HG03469 (cell line): ENCODE results near the gene RAD51B.

Source experiments
- ATAC-seq: cut with Tn5 transposase; IDR thresholded peaks from one replicate; pipeline ENCODE4 v1.9.1; 2021; ENCODE audit warnings: mild to moderate bottlenecking, moderate library complexity, moderate number of reproducible peaks; ENCODE audit not compliant: unreplicated experiment

RAD51B gene

DNA sequence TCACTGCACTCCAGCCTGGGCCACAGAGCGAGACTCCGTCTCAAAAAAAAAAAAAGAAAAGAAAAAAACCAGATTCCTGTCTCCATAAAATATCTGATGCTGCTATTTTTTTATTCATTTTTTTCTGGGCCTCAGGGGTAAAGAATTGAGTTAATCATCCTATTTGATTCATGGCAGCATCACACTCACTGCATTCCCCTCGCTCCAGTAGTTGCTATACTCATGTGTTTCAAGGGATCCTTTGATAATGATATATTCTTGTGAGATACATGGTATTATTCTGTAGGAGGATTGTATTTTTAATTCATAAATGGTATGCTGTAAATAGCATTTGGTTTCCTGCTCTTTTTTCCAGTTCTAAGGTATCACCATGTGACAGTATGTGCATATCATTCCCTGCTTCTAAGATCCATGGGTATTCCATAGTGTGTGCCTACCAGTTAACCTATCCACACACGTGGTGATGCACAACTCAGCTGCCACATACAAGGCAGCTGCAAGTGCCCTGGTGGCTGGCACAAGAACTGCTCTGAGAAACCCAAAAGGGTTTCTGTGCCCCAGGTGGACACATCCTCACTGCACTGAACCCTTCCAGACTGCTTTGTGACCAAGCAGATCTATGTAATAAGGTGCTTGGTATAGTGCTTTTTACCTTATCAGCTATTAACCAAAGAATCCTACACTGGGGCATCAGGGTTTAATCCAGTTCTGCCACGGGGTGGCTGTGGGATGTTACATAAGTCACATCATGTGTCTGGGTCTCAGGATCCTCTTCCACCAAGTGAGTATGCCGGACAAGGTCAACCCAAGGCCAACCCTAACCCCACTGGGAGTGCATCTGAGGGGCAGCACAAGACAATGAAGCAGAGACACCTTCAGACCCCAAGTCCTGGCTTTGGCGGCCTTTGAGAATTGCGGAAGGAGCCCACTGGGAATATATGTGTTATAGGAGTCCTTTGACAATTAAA is 898.7 kb downstream of the RAD51B start:
- ATAC-seq, result no peak

DNA sequence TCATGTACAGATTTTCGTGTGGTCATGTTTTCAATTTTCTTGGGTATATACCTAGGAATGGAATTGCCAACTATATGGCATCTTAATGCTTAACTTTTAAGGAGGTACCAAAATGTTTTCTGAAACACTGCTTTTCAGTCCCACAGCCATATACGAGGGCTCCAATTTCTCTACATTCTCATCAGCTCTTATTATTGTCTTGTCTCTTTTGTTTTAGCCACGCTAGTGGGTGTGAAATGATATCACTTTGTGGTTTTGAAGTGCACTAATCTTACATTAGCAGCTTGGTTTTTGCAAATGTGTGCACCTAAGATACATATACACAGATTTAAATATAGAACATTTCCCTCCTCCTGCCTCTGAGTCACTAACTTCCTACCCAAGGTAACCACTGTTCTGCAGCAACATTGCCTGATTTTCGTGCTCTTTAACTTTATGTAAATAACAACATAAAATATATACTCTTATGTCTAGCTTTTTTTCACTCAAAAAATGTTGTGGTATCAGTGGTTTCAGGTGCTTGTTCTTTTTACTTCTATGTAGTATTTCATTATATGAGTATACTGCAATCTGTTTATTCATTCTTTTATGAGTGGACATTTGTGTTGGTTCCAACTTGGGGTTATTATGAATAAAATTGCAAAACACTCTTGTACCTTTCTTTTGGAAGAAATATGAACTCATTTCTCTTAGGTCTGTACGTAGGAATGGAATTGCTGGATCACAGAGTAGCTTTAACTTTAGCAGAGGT is 900.2 kb downstream of the RAD51B start:
- no peak for ATAC-seq

GRCh38 chr14:68722186-68722585 is 902.6 kb downstream of the RAD51B start:
- no peak for ATAC-seq

GRCh38 chr14:68722968-68723566 is 903.5 kb downstream of the RAD51B start:
- no peak for ATAC-seq

DNA sequence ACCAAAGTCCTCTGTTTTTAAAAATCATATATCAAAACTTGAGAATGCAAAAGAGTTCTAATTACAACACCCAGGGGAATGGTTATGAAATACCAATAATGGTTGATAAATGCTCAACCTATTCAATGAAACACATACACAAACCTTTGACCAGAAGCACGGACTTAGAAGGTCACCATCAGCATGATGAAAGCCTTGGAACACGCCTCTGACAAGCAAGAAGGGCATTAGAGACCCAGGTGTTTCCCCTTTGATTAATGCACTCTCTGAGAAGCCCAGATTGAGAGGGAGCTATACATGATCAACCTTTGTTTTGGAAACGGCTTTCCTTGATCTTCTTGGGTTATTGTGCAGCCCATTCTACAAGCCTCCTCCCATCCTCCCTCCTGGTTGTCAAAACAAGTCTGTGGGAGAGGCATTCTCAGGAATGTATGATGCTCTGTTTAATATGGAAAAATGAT is 904.3 kb downstream of the RAD51B start:
- ATAC-seq, result no peak

DNA sequence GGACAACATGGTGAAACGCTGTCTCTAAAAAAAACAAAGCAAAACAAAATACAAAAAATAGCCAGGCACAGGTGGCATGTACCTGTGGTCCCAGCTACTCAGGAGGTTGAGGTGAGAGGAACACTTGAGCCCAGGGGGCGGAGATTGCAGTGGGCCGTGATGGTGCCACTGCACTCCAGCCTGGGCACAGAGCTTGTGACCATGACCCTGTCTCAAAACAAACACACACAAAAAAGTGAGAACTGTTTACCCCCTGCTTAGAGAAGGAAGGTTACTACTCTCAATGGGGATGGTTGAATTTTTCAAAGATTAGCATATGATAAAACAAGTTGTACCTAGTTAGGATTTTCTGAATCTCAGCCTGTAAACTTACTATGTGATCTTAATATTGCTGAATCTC is 905.3 kb downstream of the RAD51B start:
- ATAC-seq, result no peak

- no peak for ATAC-seq
These were observed 906.6 kb downstream of the RAD51B start for GRCh38 chr14:68726093-68726695.

DNA sequence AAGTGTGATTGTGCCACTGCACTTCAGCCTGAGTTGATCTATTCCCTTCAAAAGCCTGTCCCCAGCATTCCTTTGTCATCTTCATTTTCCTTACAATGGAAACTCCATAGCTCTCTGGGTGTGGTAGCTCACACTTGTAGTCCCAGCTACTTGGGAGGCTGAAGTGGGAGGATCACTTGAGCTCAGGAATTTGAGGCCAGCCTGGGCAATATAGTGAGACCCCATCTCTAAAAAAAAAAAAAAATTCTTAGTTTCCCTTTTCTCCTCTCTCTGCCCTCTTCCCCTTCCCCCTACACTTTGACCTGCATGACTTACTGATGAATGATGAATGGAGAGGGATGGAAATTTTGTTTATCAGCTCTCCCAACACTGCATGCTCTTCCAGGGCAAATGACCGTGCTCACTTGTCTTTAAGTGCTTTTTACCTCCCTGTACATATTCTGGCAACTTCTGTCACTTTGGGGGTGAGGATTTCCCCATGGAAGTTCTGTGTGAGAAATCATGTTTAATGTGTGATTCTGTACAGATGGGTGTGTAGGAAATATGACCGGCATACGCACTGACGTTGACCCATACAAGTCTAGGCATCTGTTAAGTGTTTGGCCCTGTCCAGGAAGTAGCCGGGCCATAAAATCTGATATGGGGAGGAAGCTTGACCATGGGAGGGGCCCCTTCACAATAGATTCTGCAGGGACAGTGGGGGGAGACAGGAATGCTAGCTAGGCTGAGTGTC is 907.9 kb downstream of the RAD51B start:
- no peak for ATAC-seq

- no peak for ATAC-seq
These were observed 908.9 kb downstream of the RAD51B start for GRCh38 chr14:68728342-68729106.

GRCh38 chr14:68729556-68729955 is 910.0 kb downstream of the RAD51B start:
- no peak for ATAC-seq

GRCh38 chr14:68730348-68730747 is 910.8 kb downstream of the RAD51B start:
- ATAC-seq, result no peak

DNA sequence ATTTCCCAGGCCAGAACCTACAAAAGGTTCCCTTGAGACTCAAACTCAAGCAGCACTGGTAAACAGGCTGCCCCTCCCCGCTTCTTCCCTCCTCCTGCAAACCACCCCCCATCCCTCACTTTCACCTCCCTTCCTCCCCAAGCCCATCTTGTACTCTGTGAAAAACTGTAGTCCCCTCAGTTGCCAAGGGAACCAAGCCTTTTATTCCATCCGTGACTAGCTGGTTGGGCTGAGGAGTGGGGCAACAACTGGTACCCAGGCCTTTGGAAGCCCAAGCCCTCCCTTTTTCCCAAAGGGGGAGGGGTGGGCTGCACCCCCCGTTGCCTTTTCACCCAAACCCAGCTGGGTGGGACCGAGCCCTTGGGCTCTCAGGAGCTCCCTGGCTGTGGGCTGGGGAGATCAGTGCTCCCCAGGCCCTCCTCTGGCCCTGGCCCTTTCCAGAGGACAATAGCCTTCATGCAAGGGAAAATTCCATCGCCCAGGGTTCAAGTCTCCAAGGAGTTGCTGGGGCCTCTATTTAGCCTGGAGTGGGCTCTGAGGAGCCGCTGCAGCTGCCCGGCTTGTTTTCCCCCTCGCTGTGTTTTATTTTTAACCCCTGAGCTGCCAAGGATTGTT is 911.3 kb downstream of the RAD51B start:
- no peak for ATAC-seq

- no peak for ATAC-seq
These were observed 913.7 kb downstream of the RAD51B start for GRCh38 chr14:68733086-68733914.

- ATAC-seq, result no peak
These were observed 914.7 kb downstream of the RAD51B start for GRCh38 chr14:68734231-68734732.

DNA sequence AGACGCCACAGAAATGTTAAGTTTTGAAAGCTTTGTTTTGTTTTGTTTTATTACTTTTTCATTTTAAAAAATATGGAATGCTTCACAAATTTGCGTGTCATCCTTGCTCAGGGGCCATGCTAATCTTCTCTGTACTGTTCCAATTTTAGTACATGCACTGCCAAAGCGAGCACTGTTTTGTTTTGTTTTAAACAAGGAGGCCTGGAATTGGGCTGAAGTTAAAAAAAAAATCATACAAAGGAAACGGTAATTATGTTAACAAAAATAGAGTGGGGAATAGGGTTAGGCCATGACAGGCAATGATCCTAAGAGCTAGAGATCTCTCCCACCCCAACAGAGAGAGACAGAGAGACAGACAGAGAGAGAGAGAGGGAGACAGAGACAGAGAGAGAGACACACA is 916.3 kb downstream of the RAD51B start:
- no peak for ATAC-seq

- no peak for ATAC-seq
These were observed 916.9 kb downstream of the RAD51B start for GRCh38 chr14:68736471-68736871.

DNA sequence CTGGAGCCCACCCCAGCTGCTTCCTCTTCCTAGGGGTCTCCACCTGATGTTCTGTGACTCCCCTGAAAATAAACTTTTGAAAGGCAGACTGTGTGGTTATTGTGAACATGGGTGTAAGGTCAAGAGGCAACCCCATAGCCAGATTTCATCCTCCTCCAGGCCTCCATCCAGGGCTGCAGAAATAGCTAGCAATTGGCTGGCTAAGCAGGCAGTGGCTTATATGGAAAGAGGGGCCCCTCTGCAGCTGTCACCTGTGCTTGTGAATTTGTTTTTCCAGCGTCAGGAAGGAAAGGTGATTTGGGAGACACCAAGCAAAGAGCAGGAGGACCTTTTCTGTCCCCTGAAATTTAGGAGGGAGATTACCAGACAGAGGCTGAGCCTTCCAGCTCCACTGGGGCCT is 917.5 kb downstream of the RAD51B start:
- no peak for ATAC-seq

DNA sequence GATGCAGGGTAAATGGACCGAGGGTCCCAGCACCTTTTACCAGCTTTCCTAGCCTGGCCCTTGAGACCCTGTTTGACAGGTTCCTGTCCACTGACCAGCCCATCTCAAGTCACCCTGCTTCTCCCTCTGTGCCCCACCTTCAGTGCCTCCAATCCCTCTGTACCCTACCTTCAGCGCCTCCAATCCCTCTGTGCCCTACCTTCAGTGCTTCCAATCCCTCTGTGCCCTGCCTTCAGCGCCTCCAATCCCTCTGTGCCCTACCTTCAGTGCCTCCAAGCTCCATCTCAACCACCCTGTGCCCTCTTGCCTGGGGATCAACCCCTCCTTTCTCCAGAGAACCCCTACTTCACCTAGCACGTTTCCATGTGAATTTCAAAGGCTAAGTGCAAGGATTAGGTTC is 919.0 kb downstream of the RAD51B start:
- no peak for ATAC-seq
